Naive thymus-derived CD4-positive, alpha-beta T cell (primary cell): Measurements from ENCODE around the gene PODXL. TPM values are rescaled to one million over a fixed set of nuclear protein-coding genes. Genes with fewer than 3 reads are reported as not detected.

Source experiments
- ATAC-seq: fragments of 150-1000 bp; cut with Tn5 transposase; 2 replicates; pipeline ENCODE4 v1.10.0; 2021; ENCODE audit warnings: mild to moderate bottlenecking, moderate library complexity
- CTCF ChIA-PET: fragments of 350-600 bp; sonication (Branson Sonifier 250); formaldehyde crosslinking; loops from one replicate; lab custom pipeline; 2021; ENCODE audit warnings: antibody characterized with exemption; lab: Charles Lee
- POLR2A ChIA-PET: fragments of 350-600 bp; sonication (Branson Sonifier 250); formaldehyde crosslinking; loops from one replicate; lab custom pipeline; 2021; ENCODE audit warnings: antibody characterized with exemption, inconsistent platforms; lab: Charles Lee
- DNase-seq, 9 donors: peaks; one replicate each; pipeline versions ENCODE4 v3.0.0 to v3.0.0-alpha.2; 2020 to 2022; ENCODE audit warnings: mixed read lengths in 1 of 9
- H3K27ac ChIP-seq: one replicate; pipeline ENCODE4 v1.7.0; 2013; ENCODE audit warnings: mild to moderate bottlenecking, low read depth, low read length, moderate library complexity
- H3K27me3 ChIP-seq, 2 donors: one replicate each; pipeline ENCODE4 v1.7.0; 2013; ENCODE audit warnings: low read length in 2 of 2, mild to moderate bottlenecking in 2 of 2, moderate library complexity in 2 of 2; ENCODE audit not compliant: control insufficient read depth in 2 of 2, insufficient read depth in 2 of 2
- H3K36me3 ChIP-seq, 3 experiments: 1 replicate in 2 of 3; 2 replicates in 1 of 3; pipeline ENCODE4 v1.7.0; 2013; ENCODE audit warnings: low read length in 3 of 3, mild to moderate bottlenecking in 3 of 3, moderate library complexity in 1 of 3; ENCODE audit not compliant: insufficient read depth in 3 of 3, control insufficient read depth in 2 of 3
- H3K4me1 ChIP-seq, 2 donors: one replicate each; pipeline ENCODE4 v1.7.0; 2013; ENCODE audit warnings: low read length in 2 of 2, mild to moderate bottlenecking in 2 of 2, moderate library complexity in 1 of 2; ENCODE audit not compliant: control insufficient read depth in 2 of 2, insufficient read depth in 2 of 2
- H3K4me3 ChIP-seq: 2 replicates; pipeline ENCODE4 v1.7.0; 2013; ENCODE audit warnings: mild to moderate bottlenecking, low read length
- H3K9me3 ChIP-seq, 3 experiments: 1 replicate in 2 of 3; 2 replicates in 1 of 3; pipeline ENCODE4 v1.7.0; 2013; ENCODE audit warnings: low read length in 3 of 3; ENCODE audit not compliant: control insufficient read depth in 2 of 3
- H3K27ac Mint-ChIP-seq, 9 donors: one replicate each; pipeline ENCODE4 v1.8.0; 2020 to 2022; ENCODE audit warnings: mixed read lengths in 9 of 9, mild to moderate bottlenecking in 8 of 9, moderate library complexity in 5 of 9, inconsistent platforms in 2 of 9
- H3K27me3 Mint-ChIP-seq, 5 donors: one replicate each; pipeline ENCODE4 v1.8.0; 2021 to 2022; ENCODE audit warnings: mixed read lengths in 5 of 5, mild to moderate bottlenecking in 1 of 5
- H3K36me3 Mint-ChIP-seq, 5 donors: one replicate each; pipeline ENCODE4 v1.8.0; 2020 to 2022; ENCODE audit warnings: mixed read lengths in 5 of 5, mild to moderate bottlenecking in 3 of 5, inconsistent platforms in 1 of 5
- H3K4me1 Mint-ChIP-seq, 7 donors: one replicate each; pipeline ENCODE4 v1.8.0; 2020 to 2022; ENCODE audit warnings: mixed read lengths in 7 of 7, mild to moderate bottlenecking in 3 of 7, inconsistent platforms in 1 of 7
- H3K4me3 Mint-ChIP-seq, 10 donors: one replicate each; pipeline ENCODE4 v1.8.0; 2020 to 2022; ENCODE audit warnings: mild to moderate bottlenecking in 10 of 10, mixed read lengths in 10 of 10, moderate library complexity in 6 of 10, inconsistent platforms in 2 of 10
- H3K9me3 Mint-ChIP-seq, 11 donors: one replicate each; pipeline ENCODE4 v1.8.0; 2020 to 2022; ENCODE audit warnings: mixed read lengths in 11 of 11, mild to moderate bottlenecking in 4 of 11, inconsistent platforms in 1 of 11, moderate library complexity in 1 of 11
- intact Hi-C, 2 donors: fragments of 100-400 bp; cut with micrococcal nuclease; formaldehyde crosslinking; loops; one replicate each; pipeline ENCODE4 v1.15.1; 2023
- polyA plus RNA-seq, 2 donors: library from polyadenylated mRNA; unstranded; fragments of 300-500 nt; fragmentation: Illumina TruSeq; gene quantifications; one replicate each; pipeline ENCODE4 v1.2.3, GENCODE V29; 2021
- total RNA-seq, 6 experiments: library from RNA in 5 of 6; stranded (reverse) in 5 of 6; gene quantifications; 1 replicate in 5 of 6; 2 replicates in 1 of 6; pipeline ENCODE4 v1.2.3 and lab custom pipeline; 2021 to 2026

The PODXL gene
- total and polyA plus RNA-seq, 7 experiments from 2014 or later, result 0.05 to 1.4 (median 0.32) TPM

- ATAC-seq (no peak), DNase-seq (no peak)
- H3K36me3 Mint-ChIP-seq, result no peaks in the 10 kb centered on the region
- Histone ChIP-seq H3K27me3 (no peaks in the 10 kb centered on the region), H3K27ac (no peak overlapping the region), H3K4me1 (no peaks in the 10 kb centered on the region), H3K4me3 (no peak overlapping the region), H3K36me3 (no peaks in the 10 kb centered on the region), H3K9me3 (no peaks in the 10 kb centered on the region)
- H3K27ac Mint-ChIP-seq, result no peak overlapping the region
- no peaks in the 10 kb centered on the region for H3K4me1 Mint-ChIP-seq
- intact Hi-C loops, result no loop called here
- H3K4me3 Mint-ChIP-seq, result no peak overlapping the region
- ChIA-PET CTCF (no interaction called here), POLR2A (no interaction called here)
- H3K27me3 Mint-ChIP-seq, result peaks cover 0 to 4% (median 0%) of the 10 kb centered on the region in 5 donors
- H3K9me3 Mint-ChIP-seq, result peaks cover 0 to 2% (median 0%) of the 10 kb centered on the region in 11 donors
These were observed 12.1 kb upstream of the PODXL start for GRCh38 chr7:131568510-131568909.

GRCh38 chr7:131564640-131565039 is 8.2 kb upstream of the PODXL start:
- H3K27ac ChIP-seq, result no peak overlapping the region

GRCh38 chr7:131563918-131564317 is 7.5 kb upstream of the PODXL start:
- no peaks in the 10 kb centered on the region for H3K36me3 Mint-ChIP-seq
- no peaks in the 10 kb centered on the region for H3K9me3 ChIP-seq
- no peak overlapping the region for H3K4me3 Mint-ChIP-seq
- ATAC-seq (no peak), DNase-seq (no peak)
- ChIA-PET CTCF (no interaction called here), POLR2A (no interaction called here)
- H3K9me3 Mint-ChIP-seq, result peaks cover 0 to 4% (median 0%) of the 10 kb centered on the region in 11 donors
- H3K27ac ChIP-seq, result no peak overlapping the region
- H3K27me3 ChIP-seq, result no peaks in the 10 kb centered on the region
- intact Hi-C loops, result no loop called here
- no peaks in the 10 kb centered on the region for H3K36me3 ChIP-seq
- H3K4me1 Mint-ChIP-seq, result peaks cover 0 to 2% (median 0%) of the 10 kb centered on the region in 7 donors
- no peaks in the 10 kb centered on the region for H3K4me1 ChIP-seq
- peaks cover 6 to 19% (median 15%) of the 10 kb centered on the region in 5 donors for H3K27me3 Mint-ChIP-seq
- H3K4me3 ChIP-seq, result no peak overlapping the region
- peak overlapping the region in 1 of 9 donors; percentile 0 for H3K27ac Mint-ChIP-seq

More at GRCh38 chr7:131564640-131565039, 8.2 kb upstream of the PODXL start:
- Mint-ChIP-seq H3K4me1 (peaks cover 0 to 2% (median 0%) of the 10 kb centered on the region in 7 donors), H3K36me3 (no peaks in the 10 kb centered on the region), H3K27ac (no peak overlapping the region), H3K4me3 (no peak overlapping the region), H3K9me3 (peaks cover 0 to 4% (median 0%) of the 10 kb centered on the region in 11 donors), H3K27me3 (peaks cover 5 to 14% (median 14%) of the 10 kb centered on the region in 5 donors)
- DNase-seq, result no peak
- intact Hi-C loops, result no loop called here
- H3K9me3 ChIP-seq, result no peaks in the 10 kb centered on the region
- H3K4me3 ChIP-seq, result no peak overlapping the region
- ATAC-seq, result no peak
- ChIA-PET CTCF (interaction anchor here (0.8 kb wide), 1 partner anchor 1187 kb away, joined by 3 read pairs; no protein-coding TSS in a partner anchor), POLR2A (no interaction called here)
- no peaks in the 10 kb centered on the region for H3K36me3 ChIP-seq
- H3K27me3 ChIP-seq, result no peaks in the 10 kb centered on the region
- H3K4me1 ChIP-seq, result no peaks in the 10 kb centered on the region

GRCh38 chr7:131562941-131563340 is 6.5 kb upstream of the PODXL start:
- ChIA-PET POLR2A (no interaction called here), CTCF (no interaction called here)
- Mint-ChIP-seq H3K4me3 (no peak overlapping the region), H3K9me3 (peaks cover 0 to 4% (median 0%) of the 10 kb centered on the region in 11 donors), H3K36me3 (no peaks in the 10 kb centered on the region), H3K4me1 (peaks cover 0 to 5% (median 2%) of the 10 kb centered on the region in 7 donors), H3K27ac (no peak overlapping the region), H3K27me3 (peaks cover 12 to 29% (median 20%) of the 10 kb centered on the region in 5 donors)
- no peak overlapping the region for H3K27ac ChIP-seq
- DNase-seq (no peak), ATAC-seq (no peak)
- intact Hi-C loops, result no loop called here
- no peaks in the 10 kb centered on the region for H3K36me3 ChIP-seq
- peaks cover 0 to 1% of the 10 kb centered on the region in 2 donors for H3K4me1 ChIP-seq
- H3K27me3 ChIP-seq, result no peaks in the 10 kb centered on the region
- H3K4me3 ChIP-seq, result no peak overlapping the region
- no peaks in the 10 kb centered on the region for H3K9me3 ChIP-seq

GRCh38 chr7:131560061-131560460 is 3.6 kb upstream of the PODXL start:
- no peak overlapping the region for H3K27ac Mint-ChIP-seq
- H3K27me3 Mint-ChIP-seq, result peaks cover 25 to 48% (median 36%) of the 10 kb centered on the region in 5 donors
- POLR2A ChIA-PET, result no interaction called here
- no peak for ATAC-seq
- H3K9me3 Mint-ChIP-seq, result peaks cover 0 to 4% (median 0%) of the 10 kb centered on the region in 11 donors
- no peak overlapping the region for H3K4me3 Mint-ChIP-seq
- peaks cover 7 to 21% (median 17%) of the 10 kb centered on the region in 7 donors for H3K4me1 Mint-ChIP-seq
- no peak for DNase-seq
- Histone ChIP-seq H3K4me3 (no peak overlapping the region), H3K4me1 (peaks cover 12 to 16% of the 10 kb centered on the region in 2 donors), H3K9me3 (no peaks in the 10 kb centered on the region), H3K36me3 (no peaks in the 10 kb centered on the region), H3K27me3 (peaks cover 0 to 15% of the 10 kb centered on the region in 2 donors), H3K27ac (no peak overlapping the region)
- CTCF ChIA-PET, result no interaction called here
- no peaks in the 10 kb centered on the region for H3K36me3 Mint-ChIP-seq
- intact Hi-C loops, result no loop called here

- Histone ChIP-seq H3K4me1 (peaks cover 14 to 16% of the 10 kb centered on the region in 2 donors), H3K27me3 (peaks cover 0 to 15% of the 10 kb centered on the region in 2 donors), H3K9me3 (no peaks in the 10 kb centered on the region), H3K27ac (no peak overlapping the region), H3K4me3 (no peak overlapping the region), H3K36me3 (no peaks in the 10 kb centered on the region)
- H3K4me3 Mint-ChIP-seq, result peak overlapping the region in 8 of 10 donors; percentile 30 to 81 (median 72)
- H3K27me3 Mint-ChIP-seq, result peaks cover 40 to 70% (median 54%) of the 10 kb centered on the region in 5 donors
- H3K4me1 Mint-ChIP-seq, result peaks cover 7 to 22% (median 17%) of the 10 kb centered on the region in 7 donors
- no peaks in the 10 kb centered on the region for H3K36me3 Mint-ChIP-seq
- DNase-seq (no peak), ATAC-seq (no peak)
- intact Hi-C loops, result no loop called here
- ChIA-PET CTCF (no interaction called here), POLR2A (no interaction called here)
- peaks cover 0 to 4% (median 0%) of the 10 kb centered on the region in 11 donors for H3K9me3 Mint-ChIP-seq
- H3K27ac Mint-ChIP-seq, result no peak overlapping the region
These were observed 1.4 kb upstream of the PODXL start for GRCh38 chr7:131557652-131558385.
